Epithelial cell of proximal tubule (primary cell): ENCODE results near the gene KIFC1. TPM values are rescaled to one million over a fixed set of nuclear protein-coding genes. Genes with fewer than 3 reads are reported as not detected.

Source experiments
- DNase-seq: peaks from one replicate; pipeline ENCODE4 v3.0.0-alpha.2; 2011; ENCODE audit warnings: low read depth
- H3K4me3 ChIP-seq: 2 replicates; pipeline ENCODE4 v1.5.1; 2011; ENCODE audit warnings: low read depth, mild to moderate bottlenecking, low read length
- CTCF ChIP-seq: conservative IDR thresholded peaks from 2 replicates; pipeline ENCODE4 v1.5.1; 2012; ENCODE audit warnings: low read depth, mild to moderate bottlenecking, low read length
- total RNA-seq: library from RNA; depleted of rRNA; stranded (reverse); fragments of >200 nt; gene quantifications from 2 replicates; pipeline ENCODE4 v1.2.3, GENCODE V29; 2015

KIFC1 gene
- total RNA-seq, 1 donor from 2014 or later = 117 TPM

- no peak overlapping the region for H3K4me3 ChIP-seq
- no peak for DNase-seq
- TF ChIP-seq CTCF = no peak
These were observed 53.5 kb downstream of the KIFC1 start for GRCh38 chr6:33445119-33445603.

- no peak for DNase-seq
- no peak overlapping the region for H3K4me3 ChIP-seq
- TF ChIP-seq CTCF = no peak
These were observed 54.7 kb downstream of the KIFC1 start for GRCh38 chr6:33446356-33446755.

GRCh38 chr6:33450434-33450833, 58.8 kb downstream of the KIFC1 start:
- no peak for DNase-seq
- no peak for TF ChIP-seq CTCF
- H3K4me3 ChIP-seq = no peak overlapping the region

- H3K4me3 ChIP-seq = no peak overlapping the region
- no peak for DNase-seq
- TF ChIP-seq CTCF = no peak
These were observed 60.0 kb downstream of the KIFC1 start for GRCh38 chr6:33451606-33452005.

- no peak for TF ChIP-seq CTCF
- H3K4me3 ChIP-seq = no peak overlapping the region
- no peak for DNase-seq
These were observed 60.9 kb downstream of the KIFC1 start for GRCh38 chr6:33452496-33452895.

GRCh38 chr6:33453393-33454008, 61.9 kb downstream of the KIFC1 start:
- no peak for TF ChIP-seq CTCF
- no peak for DNase-seq
- peak overlapping the region; percentile 86 for H3K4me3 ChIP-seq
